HG02571 (cell line): ENCODE results near the gene TMEM129.

Source experiments
- ATAC-seq: cut with Tn5 transposase; IDR thresholded peaks from one replicate; pipeline ENCODE4 v1.9.1; 2021; ENCODE audit warnings: mild to moderate bottlenecking, moderate library complexity; ENCODE audit not compliant: unreplicated experiment

The TMEM129 gene

DNA sequence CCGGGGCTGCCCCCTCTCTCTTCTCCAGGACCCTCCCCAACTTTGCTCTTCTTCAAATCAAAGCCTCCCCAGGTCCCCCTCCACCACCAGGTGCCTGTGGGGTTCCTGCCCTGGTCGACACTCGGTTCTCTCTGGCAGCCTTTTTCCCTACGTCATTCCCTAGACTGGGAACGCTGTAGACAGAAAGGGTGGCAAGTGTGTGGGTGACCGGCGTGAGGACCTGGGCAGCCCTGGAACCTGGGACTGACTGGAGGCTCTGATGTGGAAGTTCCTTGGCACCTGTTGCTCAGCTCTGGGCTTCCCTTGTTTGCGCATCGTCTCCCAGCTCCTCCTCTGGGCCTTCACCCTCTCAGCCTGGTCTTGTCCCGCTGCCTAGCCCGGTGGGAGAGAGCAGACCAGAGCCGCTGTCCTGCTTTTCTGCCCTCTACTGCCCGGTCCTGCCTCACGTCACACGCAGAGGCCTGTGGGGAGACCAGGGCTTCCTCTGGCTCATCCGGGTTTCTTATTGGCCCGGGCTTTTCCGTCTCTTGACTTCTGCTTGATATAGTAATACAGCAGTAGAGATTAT, 1.5 kb upstream of the TMEM129 start:
- ATAC-seq = no peak

DNA sequence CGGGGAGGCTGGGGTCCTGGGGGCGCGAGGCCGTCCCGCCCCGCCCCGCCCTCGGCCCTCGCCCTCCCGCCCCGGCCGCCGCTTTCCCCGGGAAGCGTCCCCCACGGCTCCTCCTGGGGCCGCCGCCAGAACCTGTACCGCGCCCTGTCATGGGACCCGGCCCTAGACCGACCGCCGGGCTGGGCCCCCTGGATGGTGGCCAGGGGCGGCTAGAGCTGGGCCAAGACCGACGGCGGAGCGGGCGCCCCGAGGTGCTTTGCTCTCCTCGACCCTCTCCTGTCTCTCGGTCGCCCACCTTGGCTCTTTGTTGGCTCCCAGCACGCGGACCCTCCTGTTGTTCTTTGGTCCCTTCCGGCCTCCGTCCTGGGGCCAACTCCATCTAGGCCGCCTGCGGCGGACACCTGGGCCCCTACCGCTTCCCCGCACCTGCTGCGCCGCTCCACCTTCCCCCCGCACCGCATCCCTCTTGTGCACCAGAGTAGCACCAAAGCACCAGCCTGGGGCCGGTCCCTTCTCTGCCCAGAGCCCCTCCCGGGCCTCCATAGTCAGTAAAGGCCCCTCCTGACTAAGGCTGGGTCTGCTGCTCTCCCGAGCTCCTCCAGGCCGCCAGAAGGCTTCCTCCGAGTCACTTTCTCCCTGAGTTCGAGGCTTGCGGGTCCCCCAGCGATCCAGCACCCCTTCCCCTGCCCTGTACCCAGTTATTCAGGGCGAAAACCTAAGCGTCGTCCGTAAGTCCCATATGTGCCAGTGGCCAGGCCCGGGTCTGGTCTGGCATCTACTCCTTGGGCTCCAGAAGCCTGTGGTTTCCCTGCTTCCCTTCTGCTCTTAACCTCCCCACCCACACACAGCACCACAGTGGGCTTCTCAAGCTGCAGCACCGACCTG, 785 bp upstream of the TMEM129 start:
- no peak for ATAC-seq

DNA sequence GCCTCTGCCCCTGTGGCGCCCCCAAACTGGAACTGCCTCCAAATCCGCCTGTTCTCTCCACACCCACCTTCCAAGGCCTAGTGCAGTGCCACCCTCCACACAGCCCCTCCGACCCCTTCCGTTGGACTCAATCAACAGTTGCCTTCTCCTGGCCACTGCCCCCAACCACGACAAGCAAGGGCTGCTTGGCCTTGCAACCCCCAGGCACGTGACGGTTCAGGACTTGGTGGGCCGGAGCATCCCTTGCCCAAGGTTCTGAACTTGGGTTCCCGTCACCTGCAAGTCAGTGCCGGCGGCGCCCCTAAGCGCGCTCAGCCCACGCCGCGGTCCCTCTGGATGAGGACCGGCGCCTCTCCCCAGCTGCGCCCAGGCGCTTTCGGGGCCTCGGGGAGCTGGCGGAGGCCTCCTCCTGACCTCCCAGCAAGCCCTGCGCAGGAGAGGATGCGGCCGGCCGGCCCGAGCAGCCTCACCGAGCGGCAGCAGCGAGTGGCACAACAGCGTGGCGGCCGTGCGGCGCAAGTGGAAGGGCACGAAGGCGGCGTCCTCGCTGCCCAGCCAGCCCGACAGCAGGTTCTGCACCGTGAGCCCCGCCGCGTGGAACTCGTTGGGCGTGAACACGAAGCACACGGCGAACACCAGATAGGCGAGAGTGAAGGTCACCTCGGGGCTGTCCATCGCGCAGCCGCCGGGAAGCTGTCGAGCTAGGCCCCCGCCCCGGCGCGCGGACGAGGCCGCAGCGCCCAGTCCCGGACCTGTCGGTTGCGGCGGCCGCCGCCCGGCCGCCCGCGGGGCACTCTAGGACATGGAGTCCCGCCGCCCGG, 750 bp downstream of the TMEM129 start:
- no peak for ATAC-seq

DNA sequence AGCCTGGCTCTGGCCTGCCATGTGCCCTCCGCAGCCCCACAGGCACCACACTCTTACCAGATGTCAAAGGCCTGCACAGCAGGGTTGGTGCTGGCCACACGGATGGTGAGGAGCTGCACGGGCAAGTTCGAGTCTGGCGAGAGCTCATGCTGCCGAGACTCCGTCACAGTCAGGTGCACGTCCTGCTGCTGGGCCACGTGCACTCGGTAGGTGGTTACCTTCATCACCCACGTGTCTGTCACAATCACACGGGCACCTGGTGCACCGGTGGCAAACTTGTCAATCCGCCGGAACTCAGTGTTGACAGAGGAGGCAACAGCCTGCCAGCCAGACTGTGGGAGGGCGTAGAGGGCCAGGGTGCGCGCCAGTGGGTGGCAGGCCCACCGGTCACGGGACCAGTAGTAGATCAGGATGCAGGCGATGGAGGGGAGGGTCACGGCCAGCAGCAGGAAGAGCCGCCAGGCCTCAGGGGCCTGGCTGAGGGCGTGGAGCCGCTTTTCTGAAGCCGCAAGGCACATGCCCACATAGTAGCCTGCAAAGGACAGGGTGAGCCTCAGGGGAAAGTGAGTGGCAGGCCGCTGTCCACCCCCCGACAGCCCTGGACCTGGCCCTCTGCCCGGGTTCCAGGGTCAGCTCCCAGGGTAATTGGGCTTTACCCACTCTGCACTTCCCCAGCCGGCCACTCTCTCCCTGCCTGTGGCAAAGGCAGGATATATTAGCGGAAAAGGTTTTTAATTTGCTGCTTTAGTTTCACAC, 2.9 kb downstream of the TMEM129 start:
- ATAC-seq = no peak

DNA sequence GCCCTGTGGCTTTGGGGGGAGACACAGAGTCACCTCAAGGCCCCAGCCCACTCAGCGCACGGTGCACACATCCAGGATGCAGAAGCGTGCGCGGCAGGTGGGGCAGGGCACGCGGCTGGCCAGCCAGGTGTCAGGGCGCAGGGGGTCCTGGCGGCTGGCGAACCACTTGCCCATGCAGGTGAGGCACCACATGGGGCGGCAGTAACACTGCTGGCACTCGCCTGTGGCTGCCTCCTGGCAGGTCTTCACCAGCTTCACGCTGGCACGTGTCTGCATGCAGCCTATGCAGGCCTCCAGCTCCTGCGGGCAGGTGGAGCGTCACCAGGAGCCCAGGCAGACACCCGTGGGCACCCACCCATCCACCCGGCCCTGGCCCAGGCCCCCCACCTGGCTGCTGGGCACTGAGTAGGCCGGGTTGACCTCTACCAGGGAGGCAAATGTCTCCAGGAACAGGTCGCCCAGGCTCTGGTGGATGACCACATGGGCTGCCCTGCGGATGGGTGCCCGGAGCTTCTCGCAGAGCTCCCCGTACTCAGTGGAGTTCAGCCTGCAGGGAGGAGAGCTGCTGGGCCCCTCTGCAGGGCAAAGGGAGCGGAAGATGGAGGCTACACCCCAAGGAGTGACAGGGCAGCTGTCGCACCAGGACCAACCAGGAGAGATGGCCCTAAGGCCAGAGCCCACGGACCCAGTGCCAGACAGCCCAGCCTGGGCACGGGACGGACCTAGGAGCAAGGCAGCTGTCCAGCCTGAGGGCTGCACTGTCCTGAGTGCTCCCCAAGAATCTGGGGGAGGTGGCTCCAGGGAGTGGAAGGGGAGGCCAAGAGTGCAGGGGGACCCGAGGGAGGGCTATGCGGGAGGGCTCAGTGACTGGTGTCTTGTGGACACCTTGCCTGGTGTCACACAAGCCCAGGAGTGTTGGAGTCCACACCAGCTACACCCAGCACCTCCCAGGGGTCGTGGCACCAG, 3.7 kb downstream of the TMEM129 start:
- ATAC-seq = no peak

DNA sequence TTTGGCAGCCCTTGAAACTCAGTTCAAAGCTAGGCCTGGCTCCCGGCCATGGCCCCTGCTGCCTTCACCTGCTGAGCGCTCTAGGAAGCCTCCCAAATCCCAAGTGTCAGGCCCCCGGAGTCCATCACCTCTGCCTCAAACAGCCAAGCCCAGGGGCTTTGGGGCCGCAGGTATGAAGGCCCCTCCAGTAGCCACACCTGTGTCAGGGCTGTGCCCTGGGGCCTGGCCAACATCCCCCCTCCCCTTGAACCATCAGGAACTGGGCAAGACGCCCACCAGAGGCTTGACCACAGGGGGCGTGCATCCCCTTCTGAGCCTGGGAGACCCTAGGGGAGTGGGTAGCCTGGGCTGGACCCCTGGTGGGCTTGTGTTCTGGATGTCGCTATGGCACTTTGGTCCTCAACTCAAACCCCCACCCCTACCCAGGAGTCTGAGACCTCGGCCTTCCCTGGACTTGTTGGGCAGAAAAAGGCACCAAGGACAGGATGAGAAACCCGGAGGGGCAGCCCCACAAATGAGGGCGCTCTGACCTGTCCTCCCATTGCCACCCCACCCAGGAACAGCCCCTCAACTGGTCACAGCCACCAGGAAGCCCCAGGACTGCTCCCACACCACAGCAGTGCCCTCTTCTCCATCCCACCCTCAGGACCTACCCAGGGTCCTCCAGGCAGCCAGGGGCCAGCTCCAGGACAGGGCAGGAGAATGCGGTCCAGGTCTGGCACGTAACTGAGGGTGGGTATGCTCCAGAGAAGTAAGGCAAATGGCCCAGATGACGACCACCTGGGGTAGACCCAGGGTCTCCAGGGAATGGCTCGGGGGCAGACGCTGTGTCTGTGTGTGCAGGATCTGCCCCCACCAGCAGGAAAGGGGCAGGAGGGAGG, 4.8 kb downstream of the TMEM129 start:
- ATAC-seq = no peak

DNA sequence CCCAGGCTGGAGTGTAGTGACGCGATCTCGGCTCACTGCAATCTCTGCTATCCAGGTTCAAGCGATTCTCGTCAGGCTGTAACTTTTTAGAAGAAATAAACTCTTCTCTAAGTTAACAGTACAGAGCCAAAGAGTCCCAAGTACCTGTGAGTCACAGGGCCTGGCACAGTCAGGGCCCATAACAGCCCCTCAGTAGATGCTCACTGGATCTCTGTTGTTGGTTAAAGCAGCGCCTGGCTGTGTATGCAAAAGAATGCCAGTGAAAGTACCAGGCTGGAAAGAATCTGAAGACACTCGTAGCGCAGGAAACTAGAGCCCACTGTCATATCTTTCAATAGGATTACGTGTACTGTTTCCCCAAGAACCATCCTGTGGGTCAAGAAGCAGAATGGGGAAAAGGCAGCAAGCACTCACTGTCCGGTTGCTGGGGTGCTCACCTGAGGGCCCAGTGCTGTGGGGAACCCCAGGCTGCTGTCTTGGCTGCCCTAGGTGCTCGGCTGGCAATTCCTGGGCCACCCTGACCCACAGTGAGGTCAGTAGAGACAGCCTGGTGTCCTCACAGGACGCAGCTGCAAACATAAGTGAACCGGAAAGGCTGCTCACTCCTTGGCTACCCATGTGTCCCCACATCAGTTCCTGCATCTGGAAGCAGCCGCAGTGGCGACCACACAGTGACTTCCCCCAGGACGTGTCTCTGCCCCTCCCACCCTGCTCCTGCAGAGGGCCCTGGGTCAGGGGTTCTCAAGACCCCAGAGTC, 5.9 kb downstream of the TMEM129 start:
- ATAC-seq = no peak

DNA sequence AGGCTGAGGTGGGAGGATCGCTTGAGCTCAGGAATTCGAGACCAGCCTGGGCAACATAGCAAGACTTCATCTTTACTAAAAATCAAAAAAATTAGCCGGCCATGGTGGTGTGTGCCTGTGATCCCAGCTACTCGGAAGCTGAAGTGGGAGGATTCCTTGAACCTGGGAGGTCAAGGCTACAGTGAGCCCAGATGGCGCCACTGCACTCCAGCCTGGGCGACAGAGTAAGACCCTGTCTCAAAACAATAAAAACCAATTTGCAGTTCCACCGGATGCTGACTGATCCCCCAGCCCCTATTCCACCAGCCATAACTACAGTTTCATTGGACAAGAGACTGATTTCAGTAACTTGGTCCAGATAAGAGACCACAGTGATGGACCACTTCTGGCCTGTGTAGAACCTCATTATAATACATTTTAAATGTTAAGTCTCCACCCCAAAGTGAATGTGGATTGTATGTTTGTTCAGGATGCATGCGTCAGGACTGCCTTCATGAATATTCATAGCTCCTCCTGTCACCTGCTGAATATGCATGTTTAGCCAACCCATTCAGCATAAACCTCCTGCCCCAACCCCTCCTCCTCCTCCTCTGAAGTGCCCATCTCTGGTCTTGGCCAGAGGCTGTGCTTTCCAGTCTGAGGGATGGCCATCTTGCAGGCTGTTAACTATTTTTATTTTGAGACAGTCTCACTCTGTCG, 6.7 kb downstream of the TMEM129 start:
- no peak for ATAC-seq

DNA sequence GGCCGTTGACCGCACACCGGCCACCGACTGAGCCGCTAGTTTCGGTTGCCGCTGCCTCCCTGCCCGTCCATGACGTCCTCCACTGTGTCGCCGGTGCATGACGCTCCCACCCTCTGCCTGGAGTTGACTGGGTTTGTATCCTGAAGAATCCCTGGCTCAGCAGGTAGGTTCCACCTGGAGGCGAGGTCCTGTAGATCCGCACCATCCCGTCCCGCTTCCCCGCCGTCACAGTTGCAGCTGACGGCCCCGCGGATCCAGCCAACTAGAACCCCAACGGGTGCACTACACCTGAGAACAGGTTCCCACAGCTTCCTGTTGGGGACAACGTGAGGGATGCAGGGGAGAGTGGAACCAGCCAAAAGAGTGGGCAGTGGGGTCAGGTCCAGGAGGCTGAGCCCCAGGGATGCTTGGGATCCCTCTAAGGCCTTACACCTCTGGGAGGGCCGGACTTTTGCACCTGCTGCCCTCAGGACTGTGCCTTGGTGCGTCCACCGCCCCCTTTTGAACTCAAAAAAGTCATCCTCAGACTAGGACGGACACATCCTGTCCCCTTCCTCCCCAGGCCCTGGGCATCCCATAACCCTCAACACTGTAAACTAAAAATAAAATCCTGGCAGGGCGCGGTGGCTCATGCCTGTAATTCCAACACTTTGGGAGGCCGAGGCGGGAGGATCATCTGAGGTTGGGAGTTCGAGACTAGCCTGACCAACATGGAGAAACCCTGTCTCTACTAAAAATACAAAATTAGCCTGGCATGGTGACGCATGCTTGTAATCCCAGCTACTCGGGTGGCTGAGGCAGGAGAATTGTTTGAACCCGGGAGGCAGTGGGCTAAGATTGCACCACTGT, 7.9 kb downstream of the TMEM129 start:
- peak; percentile 4 for ATAC-seq

DNA sequence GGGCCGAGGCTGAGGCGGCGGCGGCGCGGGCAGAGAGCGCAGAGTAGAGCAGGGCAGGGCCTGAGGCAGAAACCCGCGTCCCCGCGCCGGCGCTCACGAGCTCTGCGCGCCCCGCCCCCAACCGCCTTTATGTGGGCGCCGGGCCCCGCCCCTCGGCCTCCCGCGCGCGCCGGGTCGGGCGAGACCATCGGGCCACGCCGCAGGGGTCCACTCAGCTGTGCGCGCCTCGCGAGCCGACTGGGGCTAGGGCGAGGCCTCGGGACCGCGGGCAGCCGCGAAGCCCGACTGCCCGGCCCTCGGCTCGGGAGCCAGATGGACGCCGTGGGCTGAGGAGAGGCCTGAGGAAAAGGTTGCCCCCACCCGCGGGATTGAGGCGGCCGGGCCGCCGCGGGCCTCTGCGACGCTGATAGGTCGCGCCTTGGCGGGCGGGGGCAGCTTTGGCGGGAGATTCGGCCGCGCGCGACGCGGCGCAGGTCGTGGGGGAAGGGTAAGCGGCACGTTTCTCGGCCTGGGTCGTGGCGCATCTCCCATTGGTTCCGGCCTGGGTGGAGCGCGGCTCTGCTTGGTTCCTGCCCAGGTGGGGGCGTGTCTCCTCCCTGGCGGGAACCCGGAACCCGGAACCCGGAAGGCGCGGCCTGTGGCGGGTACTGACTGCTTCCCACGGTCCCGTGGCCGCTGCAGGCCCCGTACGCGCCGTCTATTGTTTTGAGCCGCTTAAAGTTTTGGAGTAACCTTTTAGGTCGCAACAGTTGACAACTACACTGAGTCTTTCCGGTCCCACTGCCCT, 8.7 kb downstream of the TMEM129 start, which contains the start of gene SLBP:
Gene SLBP (minus strand): TSS at position 104 of the 787 bp plus-strand sequence. CDS start 131 bp downstream, outside the sequence.
- ATAC-seq = peak; percentile 76

DNA sequence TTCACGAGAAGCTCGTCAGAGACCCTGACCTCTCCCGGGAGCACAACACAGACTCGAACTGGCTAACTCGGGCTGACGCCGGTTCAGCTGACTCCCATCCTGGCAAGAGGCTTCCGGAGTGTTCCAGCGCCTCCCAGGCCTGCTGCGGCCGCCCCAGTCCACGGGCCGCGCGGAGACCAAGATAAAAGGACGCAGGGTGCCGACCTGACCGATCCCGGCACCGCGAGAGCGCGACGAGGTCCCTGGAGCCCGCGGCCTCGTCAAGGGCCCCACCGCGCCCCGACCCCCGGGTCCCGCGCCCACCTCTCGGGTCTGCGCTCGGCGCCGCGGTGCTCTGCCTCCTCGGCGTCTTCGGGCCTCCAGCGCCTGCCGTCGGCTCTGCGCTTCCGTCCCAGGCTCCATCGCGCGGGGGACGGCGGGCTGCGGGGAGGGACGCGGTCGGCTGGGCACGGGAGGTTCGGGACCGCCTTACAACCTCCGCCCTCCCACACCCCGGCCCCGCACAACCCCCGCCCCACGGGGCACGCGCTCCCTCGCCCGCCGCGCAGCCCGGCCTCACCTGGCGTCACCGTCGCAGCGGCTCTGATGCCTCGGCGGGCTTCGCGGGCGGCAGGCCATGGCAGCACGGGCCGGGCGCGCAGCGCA, 9.4 kb downstream of the TMEM129 start:
- ATAC-seq = peak; percentile 6

DNA sequence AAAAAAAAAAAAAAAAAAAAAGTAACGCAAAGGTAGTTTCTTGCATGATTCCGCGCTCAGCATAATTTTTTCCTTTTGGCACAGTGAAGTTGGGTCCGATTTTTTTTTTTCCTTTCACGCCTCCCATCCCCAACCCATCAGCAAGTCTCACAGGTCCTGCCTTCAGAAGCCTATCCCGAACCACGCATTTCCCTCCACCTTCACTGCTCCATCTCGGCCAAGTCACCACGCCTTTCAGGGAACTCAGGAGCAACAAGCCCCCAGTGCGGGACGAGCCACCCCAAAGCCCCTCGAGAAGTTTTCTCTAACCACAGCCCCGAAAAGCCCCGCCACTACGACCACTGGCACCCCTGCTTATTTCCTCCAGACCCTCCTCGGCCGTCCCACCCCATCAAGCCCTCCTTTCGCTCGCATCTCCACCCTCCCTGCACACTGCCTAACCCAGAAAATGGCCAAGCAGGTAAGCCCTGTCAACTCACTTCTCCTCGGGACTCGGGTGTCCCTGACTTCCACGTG, 10.0 kb downstream of the TMEM129 start:
- no peak for ATAC-seq

DNA sequence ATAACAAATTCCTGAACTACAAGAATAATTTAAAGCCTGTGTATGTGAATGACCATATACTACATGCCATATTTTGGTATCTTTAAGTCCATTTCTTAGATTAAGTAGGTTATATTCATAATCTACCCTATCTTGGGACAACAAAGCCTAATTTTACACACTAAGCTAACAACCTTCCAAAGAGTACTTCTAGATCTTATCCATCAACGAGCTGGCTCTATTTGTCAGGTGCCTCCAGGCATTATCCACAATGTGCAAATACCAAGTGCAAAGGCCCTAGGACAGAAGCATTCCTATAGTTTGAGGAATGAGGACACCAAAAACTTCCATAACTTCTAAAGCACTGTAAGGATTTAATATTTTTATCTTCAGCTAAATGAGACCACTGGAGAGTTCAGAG, 12.5 kb downstream of the TMEM129 start:
- ATAC-seq = no peak

DNA sequence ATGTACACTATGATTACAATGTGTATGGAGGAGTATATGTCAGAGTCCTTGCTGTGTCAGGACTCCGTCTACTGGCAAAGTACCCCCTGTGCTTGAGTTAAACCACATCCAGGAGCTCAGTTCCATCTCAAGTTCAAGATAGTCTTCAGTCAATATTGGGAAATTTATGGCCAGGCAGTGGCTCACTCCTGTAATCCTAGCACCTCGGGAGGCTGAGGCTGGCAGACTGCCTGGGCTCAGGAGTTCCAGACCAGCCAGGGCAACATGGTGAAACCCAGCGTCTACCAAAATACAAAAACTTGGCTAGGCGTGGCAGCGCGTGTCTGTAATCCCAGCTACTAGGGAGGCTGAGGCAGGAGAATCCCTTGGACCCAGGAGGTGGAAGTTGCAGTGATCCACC, 14.8 kb downstream of the TMEM129 start:
- no peak for ATAC-seq

DNA sequence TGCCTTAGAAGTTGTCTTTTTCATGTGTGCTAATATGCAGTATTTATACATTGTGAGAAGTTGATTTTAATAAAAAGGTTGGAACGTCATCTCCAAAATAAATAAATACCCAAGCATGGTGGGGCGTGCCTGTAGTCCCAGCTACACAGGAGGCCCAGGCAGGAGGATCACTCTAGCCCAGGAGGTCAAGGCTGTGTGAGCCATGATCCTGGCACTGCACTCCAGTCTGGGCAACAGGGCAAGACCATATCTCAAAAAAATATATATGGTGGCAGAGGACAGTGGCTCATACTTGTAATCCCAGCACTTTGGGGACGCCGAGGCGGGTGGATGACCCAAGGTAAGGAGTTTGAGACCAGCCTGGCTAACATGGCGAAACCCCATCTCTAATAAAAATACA, 15.4 kb downstream of the TMEM129 start:
- ATAC-seq = no peak
